HG02588 (cell line): ENCODE measurements around the gene ZCCHC10.
"Not testable (repeated sequence)": the region's sequence is repeated elsewhere in the genome, so short reads cannot be mapped to it uniquely, and the experiment has no call there.

Experiments used
- ATAC-seq: cut with Tn5 transposase; IDR thresholded peaks from one replicate; pipeline ENCODE4 v1.9.1; 2021; ENCODE audit warnings: mild to moderate bottlenecking, moderate library complexity; ENCODE audit not compliant: unreplicated experiment

ZCCHC10 gene

GRCh38 chr5:133046560-133046959 is 20.2 kb upstream of the ZCCHC10 start:
- not testable (repeated sequence) for ATAC-seq

GRCh38 chr5:133041910-133042309 is 15.6 kb upstream of the ZCCHC10 start:
- ATAC-seq = no peak

DNA sequence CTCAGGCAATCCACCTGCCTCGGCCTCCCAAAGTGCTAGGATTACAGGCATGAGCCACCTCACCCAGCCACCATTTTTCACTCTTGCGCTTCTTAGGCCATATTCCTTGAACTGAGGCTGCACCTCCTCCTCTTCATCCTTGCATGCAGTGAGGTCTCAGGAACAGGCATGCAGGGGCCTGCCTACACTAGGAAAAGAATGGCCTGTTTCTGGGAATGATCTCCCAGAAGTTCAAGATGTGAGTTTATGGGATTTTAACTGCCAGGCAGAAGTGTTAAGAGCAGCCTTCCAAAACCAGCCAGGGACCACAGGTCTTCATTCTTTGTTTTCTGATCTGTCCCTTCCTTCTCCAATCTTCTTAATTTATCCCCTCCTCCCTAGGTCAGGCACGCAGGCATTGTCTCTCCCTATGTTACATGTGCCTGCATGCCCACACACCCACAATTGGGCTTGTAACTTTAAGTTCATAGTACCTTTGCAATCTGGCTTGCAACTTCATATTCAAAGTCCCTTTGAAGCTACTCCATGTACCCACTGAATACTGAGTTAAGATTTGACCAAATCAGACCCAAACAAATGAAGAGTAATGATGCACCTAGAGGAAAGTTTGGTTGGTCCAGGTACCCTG is 14.9 kb upstream of the ZCCHC10 start:
- no peak for ATAC-seq

DNA sequence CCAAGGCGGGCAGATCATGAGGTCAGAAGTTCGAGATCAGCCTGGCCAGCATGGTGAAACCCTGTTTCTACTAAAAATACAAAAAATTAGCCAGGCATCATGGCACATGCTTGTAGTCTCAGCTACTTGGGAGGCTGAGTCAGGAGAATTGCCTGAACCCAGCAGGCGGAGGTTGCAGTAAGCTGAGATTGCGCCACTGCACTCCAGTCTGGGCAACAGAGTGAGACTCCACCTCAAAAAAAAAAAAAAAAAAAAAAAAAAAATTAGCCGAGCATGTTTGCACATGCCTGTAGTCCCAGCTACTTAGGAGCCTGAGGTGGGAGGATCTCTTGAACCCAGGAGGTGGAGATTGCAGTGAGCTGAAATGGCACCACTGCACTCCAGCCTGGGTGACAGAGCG is 10.3 kb upstream of the ZCCHC10 start:
- ATAC-seq = not testable (repeated sequence)

DNA sequence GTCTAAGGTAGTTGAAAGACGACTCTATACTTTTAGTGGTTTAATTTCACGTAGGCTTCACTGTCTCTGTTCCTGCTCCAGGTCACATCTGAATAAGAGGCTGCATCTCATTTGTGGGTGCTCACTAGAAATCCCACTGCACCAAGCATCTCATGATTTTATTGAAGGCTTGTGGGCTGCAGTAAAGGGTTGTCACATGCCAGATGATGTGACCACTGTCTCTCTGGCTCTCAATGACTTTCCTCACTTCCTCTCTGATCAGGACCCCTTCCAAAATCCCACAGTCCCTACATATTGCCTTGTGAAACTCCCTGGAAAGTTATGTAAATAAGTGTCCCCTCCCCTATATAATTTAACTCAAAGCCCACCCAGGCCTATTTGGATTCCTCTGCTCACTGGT is 8.9 kb upstream of the ZCCHC10 start:
- no peak for ATAC-seq

- no peak for ATAC-seq
Observed at GRCh38 chr5:133034064-133034463, 7.7 kb upstream of the ZCCHC10 start.

- ATAC-seq = no peak
Observed at GRCh38 chr5:133032852-133033742, 6.7 kb upstream of the ZCCHC10 start.

DNA sequence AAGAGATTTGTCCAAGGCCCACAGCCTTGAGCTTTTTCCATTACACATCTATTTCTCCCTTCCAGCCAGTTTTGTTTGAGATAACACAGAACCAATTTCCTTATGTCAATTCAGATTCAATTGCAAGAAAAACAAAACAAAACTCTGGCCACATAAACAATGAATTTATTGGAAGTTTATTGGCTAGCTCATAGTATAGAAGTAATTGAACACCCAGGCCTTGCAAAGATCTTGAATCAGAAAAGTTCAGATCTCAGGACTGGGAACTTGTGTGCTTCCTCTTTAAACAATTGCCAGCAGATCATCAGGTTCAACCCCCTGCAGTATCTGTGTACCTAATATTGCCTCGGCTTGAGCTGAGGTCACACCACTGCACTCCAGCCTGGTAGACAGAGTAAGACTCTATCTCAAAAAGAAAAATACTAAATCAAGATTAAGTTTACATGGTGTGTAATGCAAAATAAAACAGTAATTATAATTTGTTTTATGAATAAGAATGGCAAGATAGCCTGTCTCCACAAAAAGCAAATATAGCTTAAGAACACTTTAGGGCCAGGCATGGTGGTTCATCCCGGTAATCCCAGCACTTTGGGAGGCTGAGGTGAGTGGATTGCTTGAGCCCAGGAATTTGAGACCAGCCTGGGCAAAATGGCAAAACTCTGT is 4.1 kb upstream of the ZCCHC10 start:
- ATAC-seq = no peak

- ATAC-seq = no peak
Observed at GRCh38 chr5:133029416-133029815, 3.1 kb upstream of the ZCCHC10 start.

DNA sequence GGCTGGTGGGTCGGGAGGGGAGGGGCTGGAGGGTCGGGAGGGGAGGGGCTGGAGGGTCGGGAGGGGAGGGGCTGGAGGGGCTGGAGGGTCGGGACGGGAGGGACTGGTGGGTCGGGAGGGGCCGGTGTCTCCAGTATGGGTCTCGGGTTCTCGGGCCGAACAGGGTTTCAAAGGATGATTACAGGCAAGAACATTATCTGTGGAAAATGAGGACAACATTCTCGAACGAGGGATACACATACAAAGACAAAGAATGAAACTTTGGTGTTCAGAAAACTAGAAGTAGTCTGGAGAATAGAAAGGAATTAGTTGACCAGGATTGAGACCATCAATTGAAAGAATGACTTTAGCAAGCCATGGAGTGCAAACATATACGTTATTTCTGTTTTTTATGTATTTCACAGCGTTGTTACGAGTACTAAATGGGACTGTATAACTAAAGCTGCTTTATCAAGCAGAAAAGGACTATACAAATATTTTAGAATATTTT is 360 bp upstream of the ZCCHC10 start:
- ATAC-seq = no peak

GRCh38 chr5:133019471-133019870 is 6.9 kb downstream of the ZCCHC10 start:
- not testable (repeated sequence) for ATAC-seq

DNA sequence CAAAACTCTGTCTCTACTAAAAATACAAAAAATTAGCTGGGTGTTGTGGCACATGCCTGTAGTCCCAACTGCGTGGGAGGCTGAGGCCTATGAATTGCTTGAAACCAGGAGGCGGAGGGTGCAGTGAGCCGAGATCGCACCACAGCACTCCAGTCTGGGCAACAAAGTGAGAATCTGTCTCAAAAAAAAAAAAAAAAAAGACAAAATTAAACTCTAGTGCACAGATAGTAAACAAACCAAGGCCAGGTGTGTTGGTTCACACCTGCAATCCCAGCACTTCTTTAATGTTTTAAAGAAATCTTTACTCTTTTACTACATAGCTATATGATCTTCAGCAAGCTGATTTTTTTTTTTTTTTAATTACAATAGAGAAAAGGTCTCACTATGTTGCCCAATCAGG is 8.4 kb downstream of the ZCCHC10 start:
- ATAC-seq = no peak

DNA sequence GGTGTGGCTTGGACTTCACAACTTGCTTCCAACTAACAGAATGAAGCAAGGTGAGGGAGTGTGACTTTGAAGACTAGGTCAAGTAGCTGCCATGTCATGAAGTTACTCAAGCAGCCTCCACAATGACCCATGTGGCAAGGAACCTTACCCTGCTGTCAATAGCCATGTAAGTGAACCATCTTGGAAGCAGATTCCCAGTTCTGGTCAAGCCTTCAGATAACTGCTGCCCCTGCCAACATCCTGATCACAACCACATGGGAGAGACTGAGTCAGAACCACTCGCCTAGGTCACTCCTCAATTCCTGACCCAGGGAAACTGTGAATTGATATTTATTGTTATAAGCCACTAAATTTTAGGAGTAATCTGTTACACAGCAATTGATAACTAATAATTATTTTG is 10.9 kb downstream of the ZCCHC10 start:
- ATAC-seq = no peak

DNA sequence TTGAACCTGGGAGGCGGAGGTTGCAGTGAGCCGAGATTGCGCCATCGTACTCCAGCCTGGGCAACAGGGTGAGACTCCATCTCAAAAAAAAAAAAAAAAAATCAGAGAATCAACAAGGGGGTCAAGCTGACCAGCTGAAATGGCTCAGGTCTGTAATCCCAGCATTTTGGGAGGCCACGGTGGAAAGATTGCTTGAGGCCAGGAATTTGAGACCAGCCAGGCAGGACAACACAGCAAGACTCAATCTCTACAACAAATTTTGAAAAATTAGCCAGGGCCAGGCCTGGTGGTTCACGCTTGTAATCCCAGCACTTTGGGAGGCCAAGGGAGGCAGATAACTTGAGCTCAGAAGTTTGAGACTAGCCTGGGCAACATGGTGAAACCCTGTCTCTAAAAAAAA is 17.9 kb downstream of the ZCCHC10 start:
- ATAC-seq = not testable (repeated sequence)

- ATAC-seq = no peak
Observed at GRCh38 chr5:133006653-133007052, 19.7 kb downstream of the ZCCHC10 start.

DNA sequence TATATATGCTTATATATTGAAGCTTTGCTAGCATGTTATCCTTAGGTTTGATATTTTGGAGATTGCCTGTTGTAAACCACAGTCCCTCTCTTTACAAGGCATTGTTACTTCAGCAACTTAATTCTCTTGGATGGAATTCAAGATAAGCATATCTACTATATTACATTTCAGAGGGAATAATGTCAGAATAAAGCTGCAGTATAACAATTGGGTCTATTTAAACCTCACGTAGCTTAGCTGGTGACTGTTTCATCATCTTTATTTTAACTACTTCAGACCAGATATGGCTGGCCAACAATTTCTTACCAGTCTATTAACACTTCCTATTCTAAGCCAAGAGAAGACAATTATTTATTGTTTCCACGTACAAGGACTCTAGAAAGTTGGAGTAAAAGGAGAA is 27.1 kb downstream of the ZCCHC10 start:
- ATAC-seq = no peak

DNA sequence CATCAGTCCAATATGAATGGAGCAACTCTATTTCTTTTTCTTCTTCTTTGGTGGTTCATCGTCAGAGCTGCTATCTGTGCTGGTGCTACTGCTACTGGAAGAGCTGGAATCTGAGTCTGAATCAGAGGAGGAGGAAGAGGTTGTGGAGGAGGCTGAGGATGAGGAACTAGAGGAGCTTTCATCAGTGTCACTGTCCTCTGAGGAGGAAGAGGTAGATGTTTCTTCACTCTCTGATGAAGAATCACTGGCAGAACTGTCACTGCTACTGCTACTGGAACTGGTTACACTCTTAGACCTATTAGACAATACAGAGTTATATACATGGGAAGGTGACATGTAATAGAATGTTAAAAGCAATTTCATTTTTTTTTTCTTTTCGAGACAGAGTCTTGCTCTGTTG is 27.8 kb downstream of the ZCCHC10 start:
- ATAC-seq = no peak

- no peak for ATAC-seq
Observed at GRCh38 chr5:132996307-132996706, 30.0 kb downstream of the ZCCHC10 start.

DNA sequence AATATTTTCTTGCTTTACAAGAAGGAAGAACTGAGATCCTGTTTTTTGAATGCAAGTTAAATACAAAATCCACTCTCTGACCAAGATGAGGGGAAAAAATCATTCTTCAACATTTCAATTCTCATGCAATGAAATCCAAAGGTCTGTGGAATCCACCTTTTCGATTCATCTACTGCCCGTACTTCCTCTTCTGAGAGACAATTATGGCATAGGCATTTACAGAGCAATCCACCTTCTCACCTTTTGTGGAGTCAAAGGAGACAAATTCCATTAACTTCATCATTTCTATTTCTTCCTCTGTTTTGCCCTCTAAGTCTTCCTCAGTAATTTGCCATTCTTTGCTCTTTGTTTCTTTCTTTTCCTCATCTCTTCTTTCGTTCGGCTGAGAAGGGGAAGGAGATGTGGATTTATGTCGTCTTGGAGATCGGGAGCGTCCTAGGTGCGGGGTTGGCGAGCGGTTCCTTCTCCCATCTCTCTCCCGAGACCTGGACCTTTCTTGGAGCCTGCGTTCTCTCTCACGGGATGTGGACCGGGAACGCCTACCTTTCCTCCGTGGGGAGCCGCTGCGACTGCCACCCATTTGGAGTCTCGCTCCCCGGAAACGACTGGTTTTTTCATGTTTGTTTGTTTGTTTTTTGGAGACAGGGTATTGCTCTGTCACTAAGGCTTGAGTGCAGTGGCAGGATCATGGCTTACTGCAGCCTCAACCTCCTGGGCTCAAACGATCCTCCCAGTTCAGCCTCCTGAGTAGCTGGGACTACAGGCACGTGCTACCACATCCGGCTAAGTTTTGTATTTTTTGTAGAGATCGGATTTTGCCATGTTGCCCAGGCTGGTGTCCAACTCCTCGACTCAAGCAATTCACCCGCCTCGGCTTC is 38.6 kb downstream of the ZCCHC10 start:
- no peak for ATAC-seq

GRCh38 chr5:132982971-132983370 is 43.4 kb downstream of the ZCCHC10 start:
- ATAC-seq = not testable (repeated sequence)

- ATAC-seq = no peak
Observed at GRCh38 chr5:132981288-132981687, 45.1 kb downstream of the ZCCHC10 start.
